Activated CD4-positive, alpha-beta T cell treated with anti-CD3 and anti-CD28 coated beads, Interleukin-2, amount 50 U/mL, for 48 hours (primary cell): ENCODE results near the gene EMX2.
"Not testable (repeated sequence)": the region's sequence is repeated elsewhere in the genome, so short reads cannot be mapped to it uniquely, and the experiment has no call there.

Experiments
- DNase-seq, 2 experiments: peaks; one replicate each; pipeline ENCODE4 v3.0.0-alpha.2; 2020

Gene EMX2

DNA sequence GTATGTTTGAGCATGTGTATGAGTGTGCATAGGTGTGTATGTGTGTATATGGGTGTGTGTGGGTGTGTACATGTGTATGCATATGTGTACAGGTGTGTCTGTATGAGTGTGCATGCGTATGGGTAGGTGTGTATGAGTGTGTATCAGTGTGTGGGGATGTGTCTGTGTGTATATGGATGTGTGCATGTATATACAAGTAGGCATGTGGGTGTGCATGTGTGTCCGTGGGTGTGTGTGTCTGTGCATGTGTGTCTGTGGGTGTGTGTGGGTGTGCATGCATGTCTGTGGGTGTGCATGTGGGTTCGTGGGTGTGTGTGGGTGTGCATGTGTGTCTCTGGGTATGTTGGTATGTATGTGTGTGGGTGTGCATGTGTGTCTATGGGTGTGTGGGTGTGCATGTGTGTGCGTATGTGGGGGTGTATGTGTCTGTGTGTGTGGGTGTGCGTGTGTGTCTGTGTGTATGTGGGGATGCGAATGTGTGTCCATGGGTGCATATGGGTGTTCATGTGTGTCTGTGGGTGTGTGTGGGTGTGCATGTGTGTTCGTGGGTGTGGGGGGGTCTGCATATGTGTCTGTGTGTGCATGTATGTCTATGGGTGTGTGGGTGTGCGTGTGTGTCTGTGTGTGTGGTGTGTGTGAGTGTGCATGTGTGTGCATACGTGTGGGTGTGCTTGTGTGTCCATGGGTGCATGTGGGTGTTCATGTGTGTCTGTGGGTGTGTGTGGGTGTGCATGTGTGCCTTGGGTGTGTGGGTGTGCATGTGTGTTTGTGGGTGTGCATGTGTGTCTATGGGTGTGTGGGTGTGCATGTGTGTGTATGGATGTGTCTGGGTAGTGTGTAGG is 20.6 kb downstream of the EMX2 start:
- no peak for DNase-seq

GRCh38 chr10:117563780-117564179 is 21.2 kb downstream of the EMX2 start:
- DNase-seq, result no peak

- no peak for DNase-seq
These were observed 22.5 kb downstream of the EMX2 start for GRCh38 chr10:117565068-117565467.

- DNase-seq, result no peak
These were observed 25.8 kb downstream of the EMX2 start for GRCh38 chr10:117568334-117568733.

GRCh38 chr10:117569610-117570390 is 27.3 kb downstream of the EMX2 start:
- no peak for DNase-seq

DNA sequence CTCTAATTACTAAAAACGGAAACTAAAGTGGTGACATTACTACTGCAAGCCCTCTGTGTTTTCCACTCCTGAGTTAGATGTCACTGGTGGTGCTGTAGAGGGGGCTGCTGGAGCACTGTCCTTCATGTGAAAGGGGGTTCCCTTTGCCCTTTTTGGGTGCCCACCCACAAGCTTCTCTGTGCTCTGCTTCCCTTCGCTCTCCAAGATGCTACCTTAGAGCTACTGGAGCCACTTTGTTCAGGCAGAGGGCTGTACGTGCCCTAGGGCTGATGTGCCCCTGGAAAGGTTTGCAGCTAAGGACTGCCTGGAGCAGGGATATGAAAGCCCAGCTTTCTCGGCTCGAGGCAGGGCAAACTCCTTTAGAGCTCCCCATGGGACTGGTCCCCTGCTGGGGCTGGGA is 28.3 kb downstream of the EMX2 start:
- no peak for DNase-seq

DNA sequence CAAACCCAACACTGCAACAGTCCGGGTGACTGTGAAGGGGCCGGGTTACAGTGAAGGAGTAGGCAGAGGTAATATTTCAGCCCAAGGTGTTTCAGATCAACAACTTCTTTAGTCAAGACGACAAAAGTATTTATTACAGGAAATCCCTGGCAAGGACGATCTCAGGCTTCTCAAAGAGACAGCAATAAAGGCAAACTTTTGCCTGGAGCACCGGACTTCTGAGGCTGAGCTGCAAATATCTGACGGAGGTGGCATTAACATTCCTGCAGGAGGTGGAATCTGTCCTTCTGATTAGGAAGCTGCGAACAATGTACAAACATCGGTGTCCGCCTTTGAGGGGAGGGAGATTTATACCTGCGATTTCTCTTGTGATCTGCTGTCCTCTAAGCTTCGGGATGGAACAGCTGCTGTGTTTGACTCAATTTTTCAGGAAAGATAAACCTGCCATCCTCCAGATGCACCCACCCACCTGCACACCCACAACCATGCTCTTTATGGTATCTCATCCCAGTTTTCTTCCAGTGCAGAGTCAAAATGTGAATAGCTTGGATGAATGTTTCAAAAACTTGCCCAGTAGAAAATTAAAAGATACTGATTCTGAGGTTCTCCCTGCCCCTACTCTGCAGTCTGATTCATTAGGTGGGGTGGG is 32.1 kb downstream of the EMX2 start:
- DNase-seq, result no peak

- DNase-seq, result no peak
These were observed 35.9 kb downstream of the EMX2 start for GRCh38 chr10:117578490-117578889.

GRCh38 chr10:117578999-117579590 is 36.5 kb downstream of the EMX2 start:
- no peak for DNase-seq

GRCh38 chr10:117581961-117582360 is 39.4 kb downstream of the EMX2 start:
- no peak for DNase-seq

DNA sequence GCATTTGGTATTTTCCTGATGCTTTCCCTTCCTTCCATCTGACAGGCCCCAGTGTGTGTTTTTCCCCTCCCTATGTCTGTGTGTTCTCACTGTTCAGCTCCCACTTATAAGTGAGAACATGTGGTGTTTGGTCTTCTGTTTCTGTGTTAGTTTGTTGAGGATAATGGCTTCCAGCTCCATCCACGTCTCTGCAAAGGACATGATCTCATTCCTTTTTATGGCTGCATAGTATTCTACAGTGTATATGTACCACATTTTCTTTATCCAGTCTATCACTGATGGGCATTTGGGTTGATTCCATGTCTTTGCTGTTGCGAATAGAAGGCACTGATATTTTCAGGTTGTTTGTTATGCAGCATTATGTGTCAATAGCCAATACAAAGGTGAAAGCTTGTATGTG is 42.3 kb downstream of the EMX2 start:
- DNase-seq, result not testable (repeated sequence)

DNA sequence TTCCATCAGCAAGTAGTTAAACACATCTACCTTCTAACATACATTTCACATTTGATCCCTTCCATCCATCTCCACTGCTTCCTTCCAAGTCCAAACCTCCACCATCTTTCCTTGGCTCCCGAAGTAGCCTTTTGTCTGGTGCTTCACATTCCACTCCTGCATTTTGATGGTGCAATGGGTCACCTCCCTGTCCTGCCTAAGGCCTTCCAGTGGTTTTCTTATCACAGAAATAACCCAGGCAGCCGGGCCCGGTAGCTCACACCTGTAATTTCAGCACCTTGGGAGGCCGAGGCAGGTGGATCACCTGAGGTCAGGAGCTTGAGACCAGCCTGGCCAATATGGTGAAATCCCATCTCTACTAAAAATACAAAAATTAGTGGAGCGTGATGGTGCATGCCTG is 44.5 kb downstream of the EMX2 start:
- no peak for DNase-seq

GRCh38 chr10:117590101-117590875 is 47.7 kb downstream of the EMX2 start:
- no peak for DNase-seq

DNA sequence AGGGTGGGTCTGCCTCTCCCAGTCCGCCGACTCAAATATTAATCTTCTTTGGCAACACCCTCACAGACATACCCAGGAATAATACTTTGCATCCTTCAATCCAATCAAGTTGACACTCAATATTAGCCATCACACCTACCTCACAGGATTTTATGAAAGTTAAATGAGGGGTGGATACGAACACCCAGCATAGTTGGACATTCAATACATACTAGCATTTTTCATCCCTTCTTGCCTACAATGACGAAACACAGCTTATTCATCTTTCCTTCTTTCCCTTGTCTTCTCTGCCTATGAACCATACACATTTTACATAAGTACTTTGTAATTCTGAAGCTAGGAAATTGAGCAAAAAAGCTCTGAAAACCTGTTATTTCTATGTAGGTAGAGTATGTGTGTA is 48.5 kb downstream of the EMX2 start:
- no peak for DNase-seq

DNA sequence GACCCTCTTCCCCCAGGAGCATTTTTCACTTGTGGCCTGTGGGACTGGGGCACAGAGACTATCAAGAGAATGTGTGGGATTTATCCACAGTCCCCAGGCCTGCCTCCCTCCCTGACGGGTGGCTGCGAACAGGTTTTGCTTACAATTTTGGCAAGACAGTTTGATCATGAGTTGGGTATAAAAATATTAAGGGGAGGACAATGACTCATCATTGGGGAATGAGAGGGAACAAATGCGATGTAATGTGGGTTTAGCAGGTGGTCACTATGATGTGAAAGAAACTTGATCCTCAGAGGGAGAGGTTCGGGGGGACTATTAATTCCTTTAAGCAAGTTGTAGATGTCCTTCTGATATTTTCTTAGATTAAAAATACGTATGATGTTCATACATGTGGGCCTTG is 52.2 kb downstream of the EMX2 start:
- no peak for DNase-seq

DNA sequence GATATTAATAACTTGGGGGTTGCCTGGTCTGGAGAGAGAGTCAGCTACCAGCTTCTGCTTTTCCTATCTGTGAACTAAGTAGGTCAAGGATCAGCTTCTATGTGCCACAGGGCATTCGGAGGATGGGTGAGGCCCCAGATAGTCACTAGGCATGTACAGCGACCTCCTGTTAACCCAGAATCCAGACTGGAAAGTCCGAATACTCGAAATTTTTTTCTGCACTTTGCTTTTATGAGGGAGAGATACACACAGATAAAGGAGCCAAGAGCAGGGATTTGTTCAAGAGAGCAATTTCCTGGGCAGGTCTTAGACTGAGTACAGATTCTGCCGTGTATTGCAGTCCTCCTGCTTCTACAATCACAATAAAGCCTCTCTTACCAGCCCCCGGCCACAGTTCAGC is 54.2 kb downstream of the EMX2 start:
- no peak for DNase-seq

DNA sequence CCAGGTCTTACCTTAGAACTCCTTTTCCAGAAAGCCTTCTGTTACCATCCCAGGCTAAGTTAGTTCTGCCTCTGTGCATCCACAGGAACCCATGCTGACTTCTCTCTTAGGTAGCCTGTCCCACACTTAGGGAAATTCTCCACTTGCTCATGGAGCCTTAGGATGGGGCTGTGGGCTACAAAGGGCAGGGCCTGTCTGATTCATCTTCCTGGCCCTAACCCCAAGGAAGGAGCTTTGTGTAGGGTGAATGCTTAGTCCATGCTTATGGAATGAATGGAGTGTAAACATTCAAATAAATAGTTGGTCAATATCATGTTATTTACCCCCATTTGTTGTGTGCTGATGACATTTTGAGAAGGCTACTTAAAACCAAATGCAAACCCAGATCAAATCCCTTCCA is 54.7 kb downstream of the EMX2 start:
- no peak for DNase-seq
